ENCODE data around the gene EIF3I. TPM values are rescaled to one million over a fixed set of nuclear protein-coding genes. Genes with fewer than 3 reads are reported as not detected.

The EIF3I gene
- total RNA-seq, 3 donors from 2014 or later: 404 to 436 (median 434) TPM

DNA sequence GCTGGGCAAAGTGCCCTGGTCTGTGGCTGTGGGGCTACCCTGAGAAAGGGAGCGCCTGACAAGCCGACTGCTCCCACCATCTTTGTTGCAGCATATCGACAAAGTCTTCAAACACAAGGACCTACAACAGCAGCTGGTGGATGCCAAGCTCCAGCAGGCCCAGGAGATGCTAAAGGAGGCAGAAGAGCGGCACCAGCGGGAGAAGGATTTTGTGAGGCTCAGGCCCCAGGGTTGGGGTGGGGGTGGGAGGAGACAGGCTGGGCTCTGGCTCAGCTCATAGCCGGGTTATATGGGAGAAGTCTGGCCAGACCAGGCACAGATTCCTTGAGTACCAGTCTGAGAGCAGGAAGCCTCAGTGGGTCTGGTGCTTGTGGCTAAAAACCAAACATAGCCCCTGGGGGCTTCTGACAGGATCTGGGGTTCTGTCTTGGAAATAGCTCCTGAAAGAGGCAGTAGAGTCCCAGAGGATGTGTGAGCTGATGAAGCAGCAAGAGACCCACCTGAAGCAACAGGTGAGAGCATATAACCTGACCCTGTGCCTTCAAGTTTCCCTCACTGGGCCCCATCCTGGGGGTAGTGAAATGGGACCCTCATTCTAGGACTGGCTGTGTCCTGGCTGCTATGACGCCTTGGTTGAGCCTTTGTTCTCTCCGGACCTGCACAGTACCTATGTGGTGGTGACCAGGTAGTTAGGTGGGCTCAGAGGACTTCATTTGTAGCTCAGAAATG lies 29.8 kb upstream of the EIF3I start:
- Mint-ChIP-seq H3K4me3 (no peak overlapping the region), H3K4me1 (ENCODE audit: low read depth) (peaks cover 37% of the 10 kb centered on the region), H3K27me3 (ENCODE audit: low read depth) (no peaks in the 10 kb centered on the region)

DNA sequence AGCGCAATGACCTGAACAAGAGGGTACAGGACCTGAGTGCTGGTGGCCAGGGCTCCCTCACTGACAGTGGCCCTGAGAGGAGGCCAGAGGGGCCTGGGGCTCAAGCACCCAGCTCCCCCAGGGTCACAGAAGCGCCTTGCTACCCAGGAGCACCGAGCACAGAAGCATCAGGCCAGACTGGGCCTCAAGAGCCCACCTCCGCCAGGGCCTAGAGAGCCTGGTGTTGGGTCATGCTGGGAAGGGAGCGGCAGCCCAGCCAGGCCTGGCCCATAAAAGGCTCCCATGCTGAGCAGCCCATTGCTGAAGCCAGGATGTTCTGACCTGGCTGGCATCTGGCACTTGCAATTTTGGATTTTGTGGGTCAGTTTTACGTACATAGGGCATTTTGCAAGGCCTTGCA lies 27.2 kb upstream of the EIF3I start:
- ATAC-seq: no peak
- peaks cover 54% of the 10 kb centered on the region for H3K4me1 Mint-ChIP-seq (ENCODE audit: low read depth)
- peaks cover 54% of the 10 kb centered on the region for H3K36me3 Mint-ChIP-seq (ENCODE audit: insufficient read depth)
- no peaks in the 10 kb centered on the region for H3K9me3 Mint-ChIP-seq
- DNase-seq: no peak
- no peaks in the 10 kb centered on the region for H3K27me3 Mint-ChIP-seq (ENCODE audit: low read depth)
- no peak overlapping the region for H3K4me3 Mint-ChIP-seq

More for the DNA sequence above, 29.8 kb upstream of the EIF3I start:
- ATAC-seq: no peak
- DNase-seq: no peak
- no peaks in the 10 kb centered on the region for H3K9me3 Mint-ChIP-seq
- H3K36me3 Mint-ChIP-seq (ENCODE audit: insufficient read depth): peaks cover 60% of the 10 kb centered on the region

DNA sequence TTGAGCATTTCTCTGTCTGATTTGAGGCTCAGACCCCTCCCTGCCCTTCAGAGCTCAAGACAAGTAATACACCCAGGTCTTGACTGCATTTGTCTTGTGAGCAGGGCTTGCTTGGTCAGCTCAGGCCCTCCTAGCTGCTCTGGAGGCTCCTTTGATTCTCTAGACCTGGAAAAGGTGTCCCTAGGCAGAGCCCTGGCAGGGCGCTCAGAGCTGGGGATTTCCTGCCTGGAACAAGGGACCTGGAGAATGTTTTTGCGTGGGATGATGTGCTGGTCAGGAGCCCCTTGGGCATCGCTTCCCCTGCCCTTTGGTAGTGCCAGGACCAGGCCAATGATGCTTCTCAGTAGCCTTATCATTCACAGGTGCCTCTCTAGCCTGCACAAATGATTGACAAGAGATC lies 26.7 kb upstream of the EIF3I start:
- DNase-seq (no peak), ATAC-seq (no peak)
- peaks cover 50% of the 10 kb centered on the region for H3K36me3 Mint-ChIP-seq (ENCODE audit: insufficient read depth)
- H3K9me3 Mint-ChIP-seq: no peaks in the 10 kb centered on the region
- peaks cover 59% of the 10 kb centered on the region for H3K4me1 Mint-ChIP-seq (ENCODE audit: low read depth)
- no peak overlapping the region for H3K4me3 Mint-ChIP-seq
- no peaks in the 10 kb centered on the region for H3K27me3 Mint-ChIP-seq (ENCODE audit: low read depth)

DNA sequence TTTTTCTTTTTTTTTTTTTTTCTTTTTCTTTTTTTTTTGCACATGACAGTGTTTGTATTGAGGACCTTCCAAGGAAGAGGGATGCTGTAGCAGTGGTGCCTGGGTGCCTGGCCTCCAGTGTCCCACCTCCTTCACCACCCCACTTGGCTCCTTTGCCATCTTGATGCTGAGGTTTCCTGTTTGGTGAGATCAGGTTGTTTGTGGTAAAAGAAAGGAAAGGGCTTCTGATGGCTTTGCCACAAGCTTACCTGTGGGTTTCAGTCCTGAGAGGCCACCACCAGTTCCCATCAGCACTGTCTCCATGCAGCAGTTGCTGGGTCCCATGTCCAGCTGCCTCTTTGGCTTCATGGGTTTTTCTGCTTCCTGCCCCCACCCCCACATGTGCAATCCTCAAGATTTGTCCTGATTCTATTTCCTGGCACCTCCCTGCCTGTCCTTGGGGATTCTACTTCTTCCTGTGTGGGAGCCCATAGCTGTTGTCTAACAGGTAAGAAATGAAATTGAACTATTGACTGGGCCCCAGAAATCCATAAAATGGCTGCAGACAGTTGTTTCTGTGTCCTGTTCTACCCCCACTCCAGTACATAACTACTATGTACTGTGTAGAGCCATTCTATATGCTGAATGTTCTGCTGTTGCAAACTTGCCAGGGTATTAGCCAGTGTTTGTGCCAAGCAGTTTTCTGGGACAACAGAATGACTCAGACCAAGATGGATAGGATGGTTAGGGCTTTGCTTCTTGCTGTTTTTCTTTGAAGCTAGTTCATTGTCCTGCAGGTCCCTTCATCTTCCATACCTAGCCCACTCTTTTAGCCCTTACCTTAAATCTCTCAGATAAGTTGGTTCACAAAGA lies 26.0 kb upstream of the EIF3I start:
- no peaks in the 10 kb centered on the region for H3K27me3 Mint-ChIP-seq (ENCODE audit: low read depth)
- H3K36me3 Mint-ChIP-seq (ENCODE audit: insufficient read depth): peaks cover 48% of the 10 kb centered on the region
- peaks cover 61% of the 10 kb centered on the region for H3K4me1 Mint-ChIP-seq (ENCODE audit: low read depth)
- ATAC-seq (no peak), DNase-seq (no peak)
- no peak overlapping the region for H3K4me3 Mint-ChIP-seq
- H3K9me3 Mint-ChIP-seq: no peaks in the 10 kb centered on the region

DNA sequence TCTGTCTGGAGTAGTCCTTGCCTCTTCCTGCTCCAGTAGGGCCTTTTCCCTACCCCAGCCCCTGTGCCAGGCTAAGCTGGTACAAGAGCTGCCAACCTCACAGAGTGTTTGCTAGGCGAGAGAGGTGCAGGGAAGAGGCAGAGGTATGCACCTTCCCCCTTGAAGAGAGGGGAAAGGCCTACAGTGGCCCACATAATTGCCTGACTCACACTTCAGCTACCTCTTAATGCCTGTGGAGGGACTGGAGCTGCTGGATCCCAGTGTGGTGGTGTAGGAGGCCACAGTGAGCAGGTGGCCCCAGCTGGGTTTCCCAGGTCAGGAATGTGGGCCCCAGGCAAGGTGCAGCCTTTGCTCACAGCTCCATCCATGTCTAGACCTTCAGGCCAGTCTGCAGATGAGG lies 25.1 kb upstream of the EIF3I start:
- ATAC-seq: no peak
- Mint-ChIP-seq H3K27me3 (ENCODE audit: low read depth) (no peaks in the 10 kb centered on the region), H3K4me1 (ENCODE audit: low read depth) (peaks cover 70% of the 10 kb centered on the region), H3K9me3 (no peaks in the 10 kb centered on the region), H3K36me3 (ENCODE audit: insufficient read depth) (peaks cover 39% of the 10 kb centered on the region), H3K4me3 (no peak overlapping the region)
- no peak for DNase-seq

DNA sequence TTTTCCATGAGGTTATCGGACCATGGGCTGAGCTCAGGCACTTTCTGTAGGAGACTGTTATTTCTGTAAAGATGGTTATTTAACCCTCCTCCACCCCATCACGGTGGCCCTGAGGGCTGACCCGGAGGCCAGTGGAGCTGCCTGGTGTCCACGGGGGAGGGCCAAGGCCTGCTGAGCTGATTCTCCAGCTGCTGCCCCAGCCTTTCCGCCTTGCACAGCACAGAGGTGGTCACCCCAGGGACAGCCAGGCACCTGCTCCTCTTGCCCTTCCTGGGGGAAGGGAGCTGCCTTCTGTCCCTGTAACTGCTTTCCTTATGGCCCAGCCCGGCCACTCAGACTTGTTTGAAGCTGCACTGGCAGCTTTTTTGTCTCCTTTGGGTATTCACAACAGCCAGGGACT lies 24.4 kb upstream of the EIF3I start:
- no peak for DNase-seq
- H3K4me3 Mint-ChIP-seq: no peak overlapping the region
- peaks cover 76% of the 10 kb centered on the region for H3K4me1 Mint-ChIP-seq (ENCODE audit: low read depth)
- no peaks in the 10 kb centered on the region for H3K27me3 Mint-ChIP-seq (ENCODE audit: low read depth)
- H3K9me3 Mint-ChIP-seq: no peaks in the 10 kb centered on the region
- peaks cover 36% of the 10 kb centered on the region for H3K36me3 Mint-ChIP-seq (ENCODE audit: insufficient read depth)
- ATAC-seq: no peak

DNA sequence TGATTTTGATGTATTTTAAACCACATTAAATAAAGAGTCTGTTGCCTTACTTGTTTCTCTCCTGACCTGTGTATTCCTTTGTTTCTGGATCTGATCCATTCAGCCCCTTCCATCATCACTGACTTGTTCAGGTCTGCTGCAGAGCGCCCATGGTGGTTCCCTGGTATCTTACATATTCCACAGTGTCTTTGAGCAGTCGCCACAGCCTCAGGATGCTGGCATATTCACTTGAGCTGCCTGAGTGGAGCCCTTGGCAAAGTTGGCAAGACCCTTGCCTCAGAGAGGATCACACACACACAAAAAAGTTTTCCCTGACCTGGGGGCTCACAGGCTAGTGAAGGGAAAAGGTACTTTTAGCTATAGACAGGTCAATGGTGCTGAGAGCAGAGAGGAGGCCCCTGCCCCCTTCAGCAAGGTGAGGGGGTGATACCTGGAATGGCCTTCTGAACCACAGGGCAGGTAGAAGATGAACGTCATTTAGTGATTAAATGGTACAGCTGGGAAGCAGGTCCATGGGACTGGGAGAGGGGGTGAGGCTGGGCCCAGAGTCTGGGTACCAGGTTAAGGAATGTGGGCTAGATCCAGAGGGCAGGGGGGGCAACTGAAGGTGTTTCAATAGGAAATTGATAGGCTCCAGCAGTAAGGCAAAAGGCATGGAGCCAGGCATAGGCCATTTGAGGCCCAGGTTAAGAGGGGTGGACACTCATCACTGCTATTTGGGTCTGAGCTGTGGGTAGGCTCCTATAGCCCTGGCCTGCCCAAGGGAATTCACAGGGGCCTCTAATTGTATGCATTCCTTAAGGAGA lies 23.8 kb upstream of the EIF3I start:
- H3K4me3 Mint-ChIP-seq: peak overlapping the region; percentile 49
- peaks cover 30% of the 10 kb centered on the region for H3K36me3 Mint-ChIP-seq (ENCODE audit: insufficient read depth)
- no peaks in the 10 kb centered on the region for H3K9me3 Mint-ChIP-seq
- DNase-seq (no peak), ATAC-seq (no peak)
- peaks cover 75% of the 10 kb centered on the region for H3K4me1 Mint-ChIP-seq (ENCODE audit: low read depth)
- H3K27me3 Mint-ChIP-seq (ENCODE audit: low read depth): no peaks in the 10 kb centered on the region

DNA sequence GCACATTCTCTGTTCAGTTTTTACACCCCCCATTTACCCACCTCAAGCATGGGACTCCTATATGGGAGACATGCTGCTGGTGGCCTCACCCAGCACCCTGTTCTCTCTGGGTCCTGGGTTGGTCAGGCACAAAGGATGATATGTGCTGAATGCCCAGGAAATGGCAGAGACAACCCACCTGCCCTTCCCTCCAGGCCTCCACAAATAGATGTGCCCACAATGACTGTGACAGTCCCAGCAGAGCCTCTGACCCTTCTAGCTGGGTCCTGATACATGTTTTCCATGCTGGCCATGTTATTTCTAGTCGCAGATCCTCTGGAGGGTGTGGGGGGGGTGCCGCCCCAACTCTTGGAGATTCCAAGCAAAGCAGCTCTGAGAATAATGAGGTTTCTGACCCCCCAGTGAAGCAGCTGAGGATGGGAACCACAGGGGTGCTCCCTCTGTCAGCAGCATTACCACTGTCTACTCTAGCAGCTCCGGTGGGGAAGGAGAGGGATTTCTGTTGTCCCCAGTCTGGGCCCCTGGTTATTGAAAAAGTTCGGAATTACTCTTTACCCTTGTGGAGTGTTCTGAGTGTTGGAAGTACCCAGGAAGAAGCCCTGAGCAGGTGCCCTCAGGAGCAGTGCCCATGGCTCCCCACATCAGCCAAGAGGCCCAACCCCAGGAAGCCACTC lies 23.0 kb upstream of the EIF3I start:
- no peaks in the 10 kb centered on the region for H3K27me3 Mint-ChIP-seq (ENCODE audit: low read depth)

DNA sequence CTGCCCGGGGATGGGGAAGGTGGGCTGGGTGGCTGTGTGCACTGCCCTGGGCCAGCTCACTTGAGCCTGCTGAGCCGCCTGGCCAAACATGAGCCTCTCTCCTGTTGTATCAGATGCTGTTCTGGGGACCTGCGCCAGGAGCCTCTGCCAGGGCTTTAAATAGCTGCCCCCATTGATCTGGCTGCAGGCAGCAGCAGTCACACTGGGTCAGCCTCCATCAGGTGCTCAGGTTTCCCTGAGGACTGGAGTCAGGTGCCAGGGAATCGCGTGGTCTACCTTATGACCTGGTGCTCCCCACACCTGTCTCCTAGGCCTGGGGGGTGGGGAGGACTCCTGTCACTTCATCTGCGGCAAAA lies 22.5 kb upstream of the EIF3I start:
- Mint-ChIP-seq H3K36me3 (ENCODE audit: insufficient read depth) (peaks cover 21% of the 10 kb centered on the region), H3K4me1 (ENCODE audit: low read depth) (peaks cover 65% of the 10 kb centered on the region), H3K27me3 (ENCODE audit: low read depth) (no peaks in the 10 kb centered on the region), H3K9me3 (no peaks in the 10 kb centered on the region), H3K4me3 (peak overlapping the region; percentile 86)
- ATAC-seq (no peak), DNase-seq (no peak)

More for the DNA sequence above, 23.0 kb upstream of the EIF3I start:
- Mint-ChIP-seq H3K36me3 (ENCODE audit: insufficient read depth) (peaks cover 25% of the 10 kb centered on the region), H3K4me1 (ENCODE audit: low read depth) (peaks cover 70% of the 10 kb centered on the region), H3K4me3 (no peak overlapping the region), H3K9me3 (no peaks in the 10 kb centered on the region)
- DNase-seq: no peak
- no peak for ATAC-seq

DNA sequence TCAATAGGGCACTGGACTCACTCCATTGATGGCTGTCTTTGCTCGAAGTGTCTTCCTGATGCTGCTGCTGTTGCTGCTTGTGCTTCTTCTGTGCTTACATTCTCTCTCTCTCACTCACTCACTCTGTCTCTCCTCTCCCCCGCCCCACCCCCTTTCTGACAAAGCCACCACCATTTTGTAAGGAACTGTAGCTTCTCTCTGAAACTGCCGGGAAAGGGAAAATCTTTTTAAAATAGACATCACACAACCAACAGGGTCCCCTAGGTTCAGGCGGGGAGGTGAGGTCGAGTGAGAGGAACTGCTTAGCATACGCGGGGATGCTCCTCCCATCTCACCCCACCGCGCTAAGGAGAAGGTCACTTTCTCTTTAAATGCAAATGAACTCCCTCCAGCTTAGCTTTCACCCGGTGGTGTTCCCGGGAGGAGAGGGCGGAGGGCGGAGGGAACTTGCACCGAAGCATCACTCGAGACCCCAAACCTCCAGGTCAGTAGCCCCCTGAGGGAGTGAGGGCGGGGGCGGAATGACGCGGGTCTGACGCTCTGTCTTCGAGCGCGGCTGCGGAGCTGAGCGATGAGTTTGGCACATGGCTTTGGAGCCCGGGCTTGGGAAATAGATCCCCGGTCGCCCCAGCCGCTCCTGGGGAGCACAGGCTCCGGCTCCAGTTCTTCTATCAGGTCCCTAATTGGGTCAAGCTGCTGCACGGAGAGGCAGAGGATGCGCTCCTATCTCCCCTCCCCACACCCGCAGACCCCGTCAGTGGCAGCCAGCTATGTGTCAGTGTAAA lies 21.8 kb upstream of the EIF3I start, which contains the start of gene CCDC28B:
Gene CCDC28B, plus strand, starts transcription at position 370 of the 785 bp plus-strand sequence. CDS start 1,341 bp downstream, outside the sequence.
- Mint-ChIP-seq H3K27me3 (ENCODE audit: low read depth) (no peaks in the 10 kb centered on the region), H3K36me3 (ENCODE audit: insufficient read depth) (peaks cover 16% of the 10 kb centered on the region), H3K4me3 (peak within 1 kb of the TSS; percentile 86), H3K4me1 (ENCODE audit: low read depth) (peaks cover 59% of the 10 kb centered on the region), H3K9me3 (no peaks in the 10 kb centered on the region)
- DNase-seq (peak; percentile 41), ATAC-seq (peak; percentile 45 to 47)

DNA sequence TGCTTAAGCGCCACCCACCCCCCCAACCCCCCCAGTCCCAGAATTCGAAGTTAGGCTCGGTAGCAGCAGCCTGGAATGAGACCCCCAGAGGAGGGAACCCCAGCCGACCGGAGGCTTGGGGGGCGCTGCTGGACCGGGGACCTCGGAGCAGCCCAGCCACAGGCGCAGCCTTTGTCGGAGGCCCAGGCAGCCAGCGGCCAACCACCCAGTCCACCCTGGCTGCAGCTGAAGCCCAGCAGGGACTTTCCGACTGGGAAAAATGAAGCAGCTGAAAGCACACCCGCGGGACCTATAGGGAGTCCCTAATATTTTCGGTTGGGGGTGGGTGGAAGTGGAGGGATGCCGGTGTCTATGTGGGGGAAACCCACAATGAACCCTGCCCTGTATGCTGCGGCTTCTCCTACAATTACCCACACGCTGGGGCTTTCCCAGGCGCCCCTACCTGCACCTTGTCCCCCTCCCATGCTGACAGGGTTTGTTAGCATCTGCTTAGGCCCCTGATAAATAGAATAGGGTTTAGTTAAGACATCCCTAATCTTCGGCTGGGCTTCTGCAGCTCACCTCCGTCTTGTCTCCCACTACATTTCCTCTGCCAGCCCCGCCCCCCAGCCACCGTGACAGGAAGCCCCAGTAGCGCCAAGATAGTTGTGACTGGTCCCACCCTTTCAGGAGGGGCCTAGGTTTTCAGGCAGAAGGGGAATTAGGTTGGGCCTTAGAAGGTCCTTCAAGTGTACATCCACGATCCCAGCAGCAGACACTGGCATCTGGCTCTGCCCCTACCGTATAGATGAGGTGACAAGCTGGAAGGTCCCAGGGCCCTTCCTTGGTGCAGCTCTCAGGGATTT lies 21.0 kb upstream of the EIF3I start:
- ATAC-seq (peak; percentile 49 to 53), DNase-seq (peak; percentile 63)
- Mint-ChIP-seq H3K36me3 (ENCODE audit: insufficient read depth) (peaks cover 11% of the 10 kb centered on the region), H3K4me3 (peak overlapping the region; percentile 86), H3K9me3 (no peaks in the 10 kb centered on the region), H3K4me1 (ENCODE audit: low read depth) (peaks cover 60% of the 10 kb centered on the region), H3K27me3 (ENCODE audit: low read depth) (no peaks in the 10 kb centered on the region)

DNA sequence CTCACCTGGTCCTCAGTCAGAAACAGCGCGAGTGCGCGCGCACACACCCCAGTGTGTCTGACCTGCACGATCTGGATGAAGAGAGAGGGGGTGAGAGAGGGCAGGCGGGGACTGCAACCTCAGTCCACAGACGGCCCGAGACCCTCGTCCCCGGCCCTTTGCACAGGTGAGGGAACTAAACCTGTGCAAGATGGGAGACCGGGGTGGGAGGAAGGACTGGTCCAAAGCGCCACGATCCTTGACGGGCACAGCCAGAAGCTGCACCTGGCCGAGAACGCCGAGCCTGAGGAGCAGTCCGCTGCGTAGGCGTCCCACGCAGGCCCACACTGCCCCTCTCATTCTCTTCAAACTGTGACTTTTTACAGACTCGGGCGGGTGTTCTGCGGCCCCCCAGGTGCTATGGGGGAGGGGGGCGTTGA lies 17.3 kb upstream of the EIF3I start:
- ATAC-seq (no peak), DNase-seq (no peak)
- H3K4me3 Mint-ChIP-seq: peak overlapping the region; percentile 86
- no peaks in the 10 kb centered on the region for H3K9me3 Mint-ChIP-seq
- no peaks in the 10 kb centered on the region for H3K27me3 Mint-ChIP-seq (ENCODE audit: low read depth)
- peaks cover 37% of the 10 kb centered on the region for H3K4me1 Mint-ChIP-seq (ENCODE audit: low read depth)
- no peaks in the 10 kb centered on the region for H3K36me3 Mint-ChIP-seq (ENCODE audit: insufficient read depth)
